H1 (cell line): Measurements from ENCODE around the gene POMT2. TPM values are rescaled to one million over a fixed set of nuclear protein-coding genes. Genes with fewer than 3 reads are reported as not detected.

Source experiments
- CTCF ChIA-PET: fragments of 300-600 bp; sonication (Branson Sonifier 250); formaldehyde crosslinking; loops from one replicate; lab custom pipeline; 2021; ENCODE audit not compliant: partially characterized antibody; lab: Charles Lee
- POLR2A ChIA-PET: fragments of 300-600 bp; sonication (Branson Sonifier 250); formaldehyde crosslinking; loops from one replicate; lab custom pipeline; 2021; ENCODE audit warnings: inconsistent platforms; ENCODE audit not compliant: partially characterized antibody; lab: Charles Lee
- DNase-seq, 2 experiments: peaks; one replicate each; pipeline versions ENCODE4 v3.0.0 to v3.0.0-alpha.2; 2010 to 2022; ENCODE audit warnings: low spot score in 2 of 2, low read depth in 1 of 2, mixed read lengths in 1 of 2
- FAIRE-seq: peaks from 2 replicates; lab custom pipeline; 2011; peaks lifted over from hg19 to GRCh38; lab: Jason Lieb, UNC
- H2AFZ ChIP-seq: 2 replicates; pipeline ENCODE4 v1.8.1; 2012; ENCODE audit warnings: low read length, inconsistent platforms
- H2AK5ac ChIP-seq: 2 replicates; pipeline ENCODE4 v1.6.1; 2013; ENCODE audit warnings: low read depth, low read length
- H2BK120ac ChIP-seq: replicated peaks from 2 replicates; pipeline ENCODE3; 2013; ENCODE audit warnings: low read depth, low read length, inconsistent platforms
- H2BK12ac ChIP-seq: 2 replicates; pipeline ENCODE4 v1.6.1; 2013; ENCODE audit warnings: low read depth, low read length
- H2BK15ac ChIP-seq: 2 replicates; pipeline ENCODE4 v1.6.1; 2013; ENCODE audit warnings: low read length
- H2BK20ac ChIP-seq: 2 replicates; pipeline ENCODE4 v1.6.1; 2013; ENCODE audit warnings: low read length
- H2BK5ac ChIP-seq: 2 replicates; pipeline ENCODE4 v1.6.1; 2013; ENCODE audit warnings: low read depth, low read length
- H3K14ac ChIP-seq: 2 replicates; pipeline ENCODE4 v1.6.1; 2013; ENCODE audit warnings: inconsistent platforms; ENCODE audit not compliant: insufficient read length
- H3K18ac ChIP-seq: 2 replicates; pipeline ENCODE4 v1.6.1; 2013; ENCODE audit warnings: low read length; ENCODE audit errors: extremely low read depth
- H3K23ac ChIP-seq: 2 replicates; pipeline ENCODE4 v1.6.1; 2013; ENCODE audit warnings: inconsistent platforms; ENCODE audit not compliant: insufficient read length
- H3K23me2 ChIP-seq: 2 replicates; pipeline ENCODE4 v1.6.1; 2013; ENCODE audit warnings: low read depth, low read length
- H3K27ac ChIP-seq: 2 replicates; pipeline ENCODE4 v1.6.1; 2011; ENCODE audit warnings: low read depth, low read length, inconsistent platforms
- H3K27me3 ChIP-seq, 4 experiments: replicated peaks in 1 of 4; 1 replicate in 1 of 4; 2 replicates in 3 of 4; pipeline versions ENCODE4 v1.6.1 to v1.8.1; 2011 to 2013; ENCODE audit warnings: low read length in 3 of 4, mild to moderate bottlenecking in 3 of 4, inconsistent platforms in 2 of 4, mixed read lengths in 2 of 4, moderate library complexity in 1 of 4; ENCODE audit not compliant: control insufficient read depth in 3 of 4, insufficient read depth in 3 of 4; ENCODE audit errors: extremely low read depth in 1 of 4
- H3K36me3 ChIP-seq, 4 experiments: 2 replicates each; pipeline versions ENCODE4 v1.6.1 to v1.8.1; 2011 to 2013; ENCODE audit warnings: mild to moderate bottlenecking in 4 of 4, low read length in 3 of 4, moderate library complexity in 2 of 4, control low read depth in 1 of 4, inconsistent platforms in 1 of 4; ENCODE audit not compliant: insufficient read depth in 4 of 4, control insufficient read depth in 2 of 4
- H3K4ac ChIP-seq: replicated peaks from 2 replicates; pipeline ENCODE3; 2013; ENCODE audit warnings: low read length, low read depth, mixed read lengths, inconsistent platforms; ENCODE audit not compliant: insufficient read length
- H3K4me1 ChIP-seq, 4 experiments: replicated peaks in 1 of 4; 1 replicate in 1 of 4; 2 replicates in 3 of 4; pipeline versions ENCODE4 v1.6.1 to v1.8.1; 2011 to 2013; ENCODE audit warnings: low read length in 3 of 4, inconsistent platforms in 2 of 4, mixed read lengths in 1 of 4; ENCODE audit not compliant: insufficient read depth in 4 of 4, control insufficient read depth in 3 of 4
- H3K4me2 ChIP-seq, 2 experiments: 2 replicates each; pipeline versions ENCODE4 v1.6.1 to v1.8.1; 2011 to 2013; ENCODE audit warnings: low read depth in 2 of 2, low read length in 2 of 2, control low read depth in 1 of 2, inconsistent platforms in 1 of 2, mild to moderate bottlenecking in 1 of 2; ENCODE audit not compliant: insufficient read depth in 1 of 2
- H3K4me3 ChIP-seq, 4 experiments: fragments of 200-600, 300-600 bp in 1 of 4; sonication (generic), shearing (Covaris generic), sonication (Bioruptor Twin) in 1 of 4; 2 replicates each; pipeline versions ENCODE4 v1.5.1 to v1.8.1; 2011 to 2016; ENCODE audit warnings: low read length in 4 of 4, low read depth in 3 of 4, control low read depth in 2 of 4, inconsistent platforms in 2 of 4, mild to moderate bottlenecking in 2 of 4, mixed read lengths in 1 of 4, moderate library complexity in 1 of 4; ENCODE audit not compliant: insufficient read depth in 2 of 4; ENCODE audit errors: extremely low read depth in 1 of 4
- H3K56ac ChIP-seq: replicated peaks from 2 replicates; pipeline ENCODE3; 2013; ENCODE audit warnings: low read depth, mild to moderate bottlenecking, mixed read lengths, low read length, inconsistent platforms; ENCODE audit not compliant: insufficient read length
- H3K79me1 ChIP-seq: 2 replicates; pipeline ENCODE4 v1.6.1; 2013; ENCODE audit warnings: low read depth, low read length, control low read depth
- H3K79me2 ChIP-seq, 2 experiments: 2 replicates each; pipeline versions ENCODE4 v1.6.1 to v1.8.1; 2012 to 2013; ENCODE audit warnings: low read length in 2 of 2, mild to moderate bottlenecking in 2 of 2, inconsistent platforms in 1 of 2; ENCODE audit not compliant: insufficient read depth in 2 of 2, control insufficient read depth in 1 of 2
- H3K9ac ChIP-seq, 4 experiments: replicated peaks in 1 of 4; 1 replicate in 1 of 4; 2 replicates in 3 of 4; pipeline versions ENCODE4 v1.6.1 to v1.8.1; 2011 to 2013; ENCODE audit warnings: low read depth in 3 of 4, low read length in 3 of 4, control low read depth in 2 of 4, mild to moderate bottlenecking in 2 of 4, moderate library complexity in 2 of 4, inconsistent platforms in 1 of 4; ENCODE audit errors: extremely low read depth in 1 of 4
- H3K9me3 ChIP-seq, 2 experiments: 2 replicates each; pipeline versions ENCODE4 v1.6.1 to v1.8.1; 2012 to 2013; ENCODE audit warnings: mild to moderate bottlenecking in 2 of 2, moderate library complexity in 2 of 2, control low read depth in 1 of 2, inconsistent platforms in 1 of 2, low read depth in 1 of 2, low read length in 1 of 2, mixed read lengths in 1 of 2; ENCODE audit not compliant: insufficient read depth in 2 of 2
- H4K20me1 ChIP-seq, 2 experiments: replicated peaks in 1 of 2; 2 replicates each; pipeline versions ENCODE3 to v1.8.1; 2011 to 2013; ENCODE audit warnings: inconsistent platforms in 2 of 2, low read length in 2 of 2, mild to moderate bottlenecking in 1 of 2; ENCODE audit not compliant: insufficient read depth in 2 of 2, control insufficient read depth in 1 of 2
- H4K5ac ChIP-seq: 2 replicates; pipeline ENCODE4 v1.6.1; 2013; ENCODE audit warnings: low read length, low read depth, mixed read lengths, inconsistent platforms; ENCODE audit not compliant: insufficient read length
- H4K8ac ChIP-seq: 2 replicates; pipeline ENCODE4 v1.8.0; 2013; ENCODE audit warnings: mild to moderate bottlenecking, moderate library complexity, low read length, inconsistent platforms; ENCODE audit not compliant: insufficient read depth; ENCODE audit errors: extremely low read depth
- H4K91ac ChIP-seq: replicated peaks from 2 replicates; pipeline ENCODE3; 2013; ENCODE audit warnings: low read length, mixed read lengths, inconsistent platforms; ENCODE audit not compliant: insufficient read length
- ASH2L ChIP-seq: fragments of 200-600, 300-600 bp; sonication (generic); IDR thresholded peaks from one replicate; pipeline ENCODE4 v1.7.1; 2017; ENCODE audit warnings: low read length
- BACH1 ChIP-seq: IDR thresholded peaks from 2 replicates; pipeline ENCODE4 v1.6.1; 2012; ENCODE audit warnings: low read length, improper control_type of control experiment
- BRCA1 ChIP-seq: IDR thresholded peaks from 2 replicates; pipeline ENCODE4 v1.6.1; 2012; ENCODE audit warnings: low read depth, low read length, improper control_type of control experiment
- CHD1 ChIP-seq: IDR thresholded peaks from 2 replicates; pipeline ENCODE4 v1.6.1; 2012; ENCODE audit warnings: low read depth, low read length, improper control_type of control experiment
- CHD2 ChIP-seq: IDR thresholded peaks from 2 replicates; pipeline ENCODE4 v1.6.1; 2012; ENCODE audit warnings: low read length, improper control_type of control experiment
- CTCF ChIP-seq, 3 experiments: IDR thresholded peaks; 1 replicate in 2 of 3; 2 replicates in 1 of 3; pipeline versions ENCODE4 v1.5.1 to v1.6.1; 2011; ENCODE audit warnings: low read length in 3 of 3, mild to moderate bottlenecking in 3 of 3, inconsistent platforms in 2 of 3, low read depth in 1 of 3, moderate library complexity in 1 of 3; ENCODE audit not compliant: insufficient read depth in 1 of 3; ENCODE audit errors: control extremely low read depth in 1 of 3
- E2F6 ChIP-seq: IDR thresholded peaks from 2 replicates; pipeline ENCODE4 v1.6.1; 2012; ENCODE audit warnings: inconsistent platforms
- NANOG ChIP-seq: IDR thresholded peaks from 2 replicates; pipeline ENCODE4 v1.6.1; 2011; ENCODE audit warnings: low read length, low read depth, mild to moderate bottlenecking, inconsistent platforms; ENCODE audit not compliant: insufficient read depth, poor library complexity, severe bottlenecking
- SIRT6 ChIP-seq: IDR thresholded peaks from one replicate; pipeline ENCODE4 v1.7.1; 2012; ENCODE audit warnings: low read length, inconsistent platforms
- SUZ12 ChIP-seq: fragments of 200-600 bp; sonication (generic); IDR thresholded peaks from 2 replicates; pipeline ENCODE4 v1.6.1; 2012; ENCODE audit warnings: mild to moderate bottlenecking, inconsistent platforms, low read length, moderate library complexity, mixed read lengths
- WGBS, 2 experiments: shearing (Covaris generic) in 1 of 2; methylation state at CpG; one replicate each; pipeline versions ENCODE4 v1.1.6 to v1.1.7; 2013 to 2015; ENCODE audit warnings: low lambda C conversion rate in 2 of 2, mixed read lengths in 2 of 2, inconsistent platforms in 1 of 2, low coverage in 1 of 2, missing lambda C conversion rate in 1 of 2; ENCODE audit not compliant: insufficient replicate concordance in 2 of 2, insufficient coverage in 1 of 2, insufficient read length in 1 of 2; ENCODE audit errors: extremely low coverage in 1 of 2, missing lambda C conversion rate in 1 of 2; 5-methylcytosine and 5-hydroxymethylcytosine counted together
- polyA plus RNA-seq, 7 experiments: library from polyadenylated mRNA; depleted of rRNA in 3 of 7; stranded (reverse) in 5 of 7; unstranded in 2 of 7; fragments of >200 nt in 5 of 7; fragments of 200-250 nt in 2 of 7; gene quantifications; 1 replicate in 5 of 7; 2 replicates in 1 of 7; 4 replicates in 1 of 7; pipeline versions ENCODE4 v1.2.1 to v1.2.3, GENCODE V29; 2011 to 2013; ENCODE audit warnings: missing spikeins in 2 of 7, mixed read lengths in 2 of 7
- total RNA-seq: library from RNA; stranded (reverse); fragmentation: NEBNext Ultra II Directional; extraction: Animal tissue kit (Norgen Biotek cat#: 25700); gene quantifications from 2 replicates; pipeline ENCODE4 v1.2.1, GENCODE V29; 2021

POMT2 gene
- total and polyA plus RNA-seq, 2 of the 8 experiments (the other 6 are each of a cell fraction or from before 2014, with no cell fraction given) = 20.8 to 44.9 TPM

- CTCF ChIA-PET = interaction anchor here (1.1 to 22.3 kb wide), 9 partner anchors 6 to 155 kb away, joined by 3 to 353 read pairs (median 4); no protein-coding TSS in a partner anchor
- TF ChIP-seq BRCA1 (no peak), SIRT6 (no peak), ASH2L (no peak), E2F6 (no peak), SUZ12 (no peak), CTCF (IDR thresholded peaks at IDR 0.05; ENCODE audit: control extremely low read depth in 1 of 3, insufficient read depth in 1 of 3, low read depth in 1 of 3, low read length in 3 of 3) (no peak), NANOG (no peak), BACH1 (no peak), CHD1 (no peak), CHD2 (no peak)
These were observed 13.7 kb downstream of the POMT2 start for GRCh38 chr14:77306851-77307496.

More at GRCh38 chr14:77306851-77307496, 13.7 kb downstream of the POMT2 start:
- Histone ChIP-seq H3K9ac (no peak overlapping the region), H3K4me2 (no peak overlapping the region), H3K79me1 (no peaks in the 10 kb centered on the region; the same call in 1 of the 2 replicates), H2BK5ac (no peak overlapping the region), H2BK12ac (no peak overlapping the region), H3K27ac (no peak overlapping the region), H2BK20ac (no peak overlapping the region), H3K4me1 (peaks cover 0 to 3% (median 1%) of the 10 kb centered on the region in 4 experiments; a peak in 2 of 7 replicates), H3K56ac (no peak overlapping the region), H2AFZ (no peak overlapping the region), H3K18ac (no peak overlapping the region), H2BK15ac (no peak overlapping the region), H4K8ac (no peak overlapping the region), H3K36me3 (peaks cover 0 to 5% (median 0%) of the 10 kb centered on the region in 4 experiments; a peak in 3 of 8 replicates), H3K79me2 (0 out of 4 replicates have a peak, but pooled peaks cover 0 to 6% of the 10 kb centered on the region in 2 experiments), H2BK120ac (no peak overlapping the region), H3K23ac (no peak overlapping the region), H4K91ac (no peak overlapping the region), H4K20me1 (no peaks in the 10 kb centered on the region), H3K4me3 (no peak overlapping the region), H3K4ac (no peak overlapping the region), H3K14ac (no peak overlapping the region), H3K9me3 (no peaks in the 10 kb centered on the region), H3K27me3 (no peaks in the 10 kb centered on the region), H4K5ac (no peak overlapping the region), H3K23me2 (no peaks in the 10 kb centered on the region), H2AK5ac (no peak overlapping the region)
- POLR2A ChIA-PET = interaction anchor here (0.7 to 1.5 kb wide), 3 partner anchors 9 to 14 kb away, joined by 3 to 5 read pairs (median 4); partner anchors contain the start of genes GSTZ1 and POMT2
- no peak for FAIRE-seq
- 76% methylated on average over 3 of the region's 3 CpGs; no CpG with 5 or more reads in 1 of the 2 experiments for WGBS, 2 experiments
- DNase-seq = no peak
